ENCODE data around the gene RUNDC3A. TPM values are rescaled to one million over a fixed set of nuclear protein-coding genes. Genes with fewer than 3 reads are reported as not detected.
A peak's percentile ranks its signal among the peaks of the same experiment; 100 is the strongest.

Gene RUNDC3A
- total RNA-seq, 1 donor from 2014 or later, result 0.58 TPM

DNA sequence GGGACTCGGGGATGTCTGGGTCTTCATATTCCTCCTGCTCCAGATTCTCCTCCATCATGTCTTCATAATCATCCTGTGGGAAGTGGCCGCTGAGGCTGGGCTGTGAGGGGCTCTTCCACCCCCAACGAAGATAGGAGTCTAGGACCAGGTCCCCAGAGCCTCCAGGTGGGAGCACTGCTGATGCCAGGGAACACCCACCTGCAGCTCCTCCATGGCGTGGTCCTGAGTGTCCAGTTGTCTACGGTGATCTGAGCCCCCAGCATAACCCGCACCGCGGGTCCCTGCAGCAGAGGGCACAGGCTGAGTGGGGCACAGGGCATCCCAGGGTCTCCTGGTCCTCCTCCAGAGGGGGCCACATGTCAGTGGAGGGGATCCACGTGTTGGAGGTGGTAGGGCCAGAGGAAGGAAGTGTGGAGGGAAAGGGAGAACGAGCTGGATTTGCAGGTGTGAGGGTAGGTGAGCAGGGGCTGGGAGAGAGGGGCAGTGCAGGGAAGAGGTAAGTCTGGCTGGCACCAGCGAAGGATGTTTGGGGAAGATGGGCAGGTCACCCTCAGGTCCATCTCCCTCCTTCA is 45.7 kb upstream of the RUNDC3A start:
- Histone ChIP-seq H3K4me1 (no peaks in the 10 kb centered on the region), H3K9me3 (ENCODE audit: low read depth) (no peaks in the 10 kb centered on the region), H3F3A (ENCODE audit: low read depth) (no peaks in the 10 kb centered on the region), H2AFZ (replicated peaks) (no peak overlapping the region), H3K27ac (no peak overlapping the region), H3K36me3 (no peaks in the 10 kb centered on the region), H3K27me3 (no peaks in the 10 kb centered on the region), H3K4me3 (no peak overlapping the region), H3K9ac (no peak overlapping the region), H4K20me1 (ENCODE audit: low read depth) (no peaks in the 10 kb centered on the region), H3K4me2 (no peak overlapping the region), H3K79me2 (ENCODE audit: low read depth) (no peaks in the 10 kb centered on the region)
- no peak for DNase-seq (ENCODE audit: low spot score)
- Mint-ChIP-seq H3K9me3 (no peaks in the 10 kb centered on the region), H3K4me1 (no peaks in the 10 kb centered on the region), H3K27me3 (ENCODE audit: insufficient read depth, low read depth) (peaks cover 11% of the 10 kb centered on the region), H3K36me3 (no peaks in the 10 kb centered on the region), H3K4me3 (no peak overlapping the region), H3K27ac (no peak overlapping the region)
- no peak for TF ChIP-seq EZH2phosphoT487 (IDR thresholded peaks at IDR 0.05)
- TF ChIP-seq EZH2 (IDR thresholded peaks at IDR 0.05), result no peak
- TF ChIP-seq, protein P1, sequence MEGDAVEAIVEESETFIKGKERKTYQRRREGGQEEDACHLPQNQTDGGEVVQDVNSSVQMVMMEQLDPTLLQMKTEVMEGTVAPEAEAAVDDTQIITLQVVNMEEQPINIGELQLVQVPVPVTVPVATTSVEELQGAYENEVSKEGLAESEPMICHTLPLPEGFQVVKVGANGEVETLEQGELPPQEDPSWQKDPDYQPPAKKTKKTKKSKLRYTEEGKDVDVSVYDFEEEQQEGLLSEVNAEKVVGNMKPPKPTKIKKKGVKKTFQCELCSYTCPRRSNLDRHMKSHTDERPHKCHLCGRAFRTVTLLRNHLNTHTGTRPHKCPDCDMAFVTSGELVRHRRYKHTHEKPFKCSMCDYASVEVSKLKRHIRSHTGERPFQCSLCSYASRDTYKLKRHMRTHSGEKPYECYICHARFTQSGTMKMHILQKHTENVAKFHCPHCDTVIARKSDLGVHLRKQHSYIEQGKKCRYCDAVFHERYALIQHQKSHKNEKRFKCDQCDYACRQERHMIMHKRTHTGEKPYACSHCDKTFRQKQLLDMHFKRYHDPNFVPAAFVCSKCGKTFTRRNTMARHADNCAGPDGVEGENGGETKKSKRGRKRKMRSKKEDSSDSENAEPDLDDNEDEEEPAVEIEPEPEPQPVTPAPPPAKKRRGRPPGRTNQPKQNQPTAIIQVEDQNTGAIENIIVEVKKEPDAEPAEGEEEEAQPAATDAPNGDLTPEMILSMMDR (IDR thresholded peaks at IDR 0.05), result no peak

DNA sequence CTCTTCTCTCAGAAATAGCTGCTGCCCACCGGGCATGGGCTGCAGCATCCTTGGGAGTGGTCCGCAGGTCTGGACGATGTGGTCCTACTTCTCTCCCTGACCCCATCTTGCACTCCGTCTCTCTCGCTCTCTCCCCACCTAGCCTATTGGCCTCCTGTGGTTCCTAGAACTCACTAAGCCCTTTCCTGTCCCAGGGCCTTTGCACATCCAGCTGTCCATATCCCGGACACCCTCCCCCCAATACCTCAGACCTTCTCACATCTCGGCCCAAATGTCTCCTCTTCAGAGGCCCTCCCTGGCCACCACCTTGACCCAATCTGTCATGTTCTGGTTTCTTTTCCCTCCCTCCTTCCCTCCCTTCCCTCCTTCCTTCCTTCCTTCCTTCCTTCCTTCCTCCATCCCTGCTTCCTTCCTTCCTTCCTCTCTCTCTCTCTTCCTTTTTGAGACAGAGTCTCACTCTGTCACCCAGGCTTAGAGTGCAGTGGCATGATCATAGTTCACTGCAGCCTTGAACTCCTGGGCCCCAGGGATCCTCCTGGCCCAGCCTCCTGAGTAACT is 45.0 kb upstream of the RUNDC3A start:
- Histone ChIP-seq H3K9me3 (ENCODE audit: low read depth) (no peaks in the 10 kb centered on the region), H3K27me3 (no peaks in the 10 kb centered on the region), H4K20me1 (ENCODE audit: low read depth) (no peaks in the 10 kb centered on the region), H3K4me3 (no peak overlapping the region), H3F3A (ENCODE audit: low read depth) (no peaks in the 10 kb centered on the region), H3K9ac (no peak overlapping the region), H3K27ac (no peak overlapping the region), H3K36me3 (no peaks in the 10 kb centered on the region), H3K4me2 (no peak overlapping the region), H2AFZ (replicated peaks) (no peak overlapping the region), H3K79me2 (ENCODE audit: low read depth) (no peaks in the 10 kb centered on the region), H3K4me1 (peaks cover 1% of the 10 kb centered on the region)
- no peak for DNase-seq (ENCODE audit: low spot score)
- TF ChIP-seq, protein P1 (IDR thresholded peaks at IDR 0.05), result no peak
- TF ChIP-seq EZH2 (IDR thresholded peaks at IDR 0.05), result no peak
- no peak for TF ChIP-seq EZH2phosphoT487 (IDR thresholded peaks at IDR 0.05)
- Mint-ChIP-seq H3K36me3 (no peaks in the 10 kb centered on the region), H3K4me1 (peaks cover 1% of the 10 kb centered on the region), H3K4me3 (no peak overlapping the region), H3K27me3 (ENCODE audit: insufficient read depth, low read depth) (peaks cover 11% of the 10 kb centered on the region), H3K9me3 (no peaks in the 10 kb centered on the region), H3K27ac (no peak overlapping the region)

DNA sequence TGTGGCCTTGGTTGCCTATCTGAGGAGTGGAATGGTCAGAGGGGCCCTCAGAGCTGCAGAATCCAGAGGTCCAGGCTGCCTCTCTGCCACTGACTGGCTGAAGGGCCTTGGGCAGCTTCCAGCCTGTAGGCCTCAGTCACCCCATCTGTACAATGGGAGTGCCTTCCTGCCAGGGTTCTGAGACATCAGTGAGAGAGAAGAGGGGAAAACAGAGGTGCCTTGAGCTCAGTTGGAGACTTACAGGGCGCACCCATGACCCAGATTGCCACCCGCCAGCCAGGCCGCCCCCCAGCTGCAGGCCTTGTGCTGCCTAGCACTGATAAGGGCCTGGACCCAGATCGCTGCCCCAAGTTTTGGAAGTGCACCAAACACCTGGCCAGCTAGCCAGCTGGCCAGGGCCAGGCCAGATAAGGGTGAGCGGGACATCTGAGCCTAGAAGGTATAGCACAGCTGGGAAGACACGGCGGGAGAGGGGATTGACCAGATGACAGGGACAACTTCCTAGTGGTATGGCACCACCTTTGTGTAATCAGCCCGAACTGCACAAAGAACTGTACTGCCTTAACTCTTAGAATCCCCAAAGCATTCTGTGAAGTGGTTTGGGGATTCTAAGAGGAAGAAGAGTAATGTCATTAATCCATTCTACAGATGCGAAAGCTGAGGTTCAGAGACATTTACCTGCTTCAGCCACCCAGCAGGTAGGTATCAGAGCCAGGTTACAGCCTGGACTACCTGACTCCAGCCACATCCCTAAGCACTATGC is 41.8 kb upstream of the RUNDC3A start:
- H3K4me1 Mint-ChIP-seq, result peaks cover 9% of the 10 kb centered on the region
- H3K36me3 Mint-ChIP-seq, result no peaks in the 10 kb centered on the region
- Histone ChIP-seq H3K4me1 (peaks cover 7% of the 10 kb centered on the region), H2AFZ (replicated peaks) (no peak overlapping the region), H3K9me3 (ENCODE audit: low read depth) (no peaks in the 10 kb centered on the region), H3K9ac (no peak overlapping the region), H3K27ac (no peak overlapping the region), H3K27me3 (no peaks in the 10 kb centered on the region), H3F3A (ENCODE audit: low read depth) (no peaks in the 10 kb centered on the region), H3K79me2 (ENCODE audit: low read depth) (no peaks in the 10 kb centered on the region), H3K36me3 (no peaks in the 10 kb centered on the region), H3K4me2 (no peak overlapping the region), H4K20me1 (ENCODE audit: low read depth) (no peaks in the 10 kb centered on the region), H3K4me3 (no peak overlapping the region)
- H3K9me3 Mint-ChIP-seq, result no peaks in the 10 kb centered on the region
- DNase-seq (ENCODE audit: low spot score), result no peak
- no peak overlapping the region for H3K27ac Mint-ChIP-seq
- peaks cover 14% of the 10 kb centered on the region for H3K27me3 Mint-ChIP-seq (ENCODE audit: insufficient read depth, low read depth)
- TF ChIP-seq EZH2phosphoT487 (IDR thresholded peaks at IDR 0.05), result no peak
- TF ChIP-seq EZH2 (IDR thresholded peaks at IDR 0.05), result no peak
- TF ChIP-seq, protein P1 (IDR thresholded peaks at IDR 0.05), result no peak
- H3K4me3 Mint-ChIP-seq, result peak overlapping the region; percentile 8
